ENCODE measurements around the gene UBA52. TPM values are rescaled to one million over a fixed set of nuclear protein-coding genes. Genes with fewer than 3 reads are reported as not detected.
A peak's percentile ranks its signal among the peaks of the same experiment; 100 is the strongest.
"Not testable (repeated sequence)": the region's sequence is repeated elsewhere in the genome, so short reads cannot be mapped to it uniquely, and the experiment has no call there.

Gene UBA52
- total and polyA plus RNA-seq, 7 experiments from 2014 or later = 1,563 to 2,429 (median 2,196) TPM

DNA sequence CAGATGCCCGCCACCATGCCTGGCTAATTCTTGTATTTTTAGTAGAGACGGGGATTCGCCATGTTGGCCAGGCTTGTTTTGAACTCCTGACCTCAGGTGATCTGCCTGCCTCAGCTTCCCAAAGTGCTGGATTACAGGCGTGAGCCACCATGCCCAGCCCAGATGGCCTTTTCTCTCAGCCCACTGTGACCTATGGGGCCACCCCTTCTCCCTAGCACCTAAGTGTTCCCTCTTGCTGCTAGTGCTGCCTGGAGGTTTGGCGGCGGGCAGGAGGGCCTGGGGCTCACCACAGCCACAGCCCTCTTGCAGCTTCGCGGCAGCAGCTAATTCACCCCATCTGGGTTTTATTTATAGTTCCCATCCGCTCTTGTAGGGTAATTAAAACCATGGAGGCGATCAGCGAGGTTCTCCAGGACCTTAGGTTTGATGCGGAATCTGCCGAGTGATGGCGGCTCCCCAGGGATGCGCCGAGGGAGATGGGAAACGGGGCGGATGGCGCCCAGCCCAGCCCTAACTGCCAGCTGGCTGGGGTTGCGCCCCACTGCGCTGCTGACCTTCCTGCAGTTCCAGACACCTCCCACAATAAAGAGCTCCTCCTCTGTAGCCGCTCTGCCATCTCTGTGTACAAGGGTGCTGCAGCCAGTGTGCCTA, 20.2 kb downstream of the UBA52 start:
- intact Hi-C loops (cut with micrococcal nuclease) = no loop called here
- H3K4me1 Mint-ChIP-seq = peaks cover 14 to 55% (median 39%) of the 10 kb centered on the region in 7 donors
- no peak for DNase-seq
- H3K9me3 Mint-ChIP-seq = peaks cover 0 to 2% (median 0%) of the 10 kb centered on the region in 11 donors
- peak overlapping the region in 5 of 10 donors; percentile 11 to 89 (median 45) for H3K4me3 Mint-ChIP-seq
- CTCF ChIA-PET = interaction anchor here (0.6 to 2.7 kb wide), 3 partner anchors 9 to 256 kb away, joined by 4 to 20 read pairs (median 6); no protein-coding TSS in a partner anchor
- H3K36me3 Mint-ChIP-seq = peaks cover 0 to 12% (median 0%) of the 10 kb centered on the region in 5 donors
- H3K9me3 ChIP-seq (ENCODE audit: control insufficient read depth in 2 of 3, low read length in 3 of 3) = no peaks in the 10 kb centered on the region
- H3K27me3 Mint-ChIP-seq = peaks cover 0 to 20% (median 0%) of the 10 kb centered on the region in 5 donors
- H3K27me3 ChIP-seq (ENCODE audit: control insufficient read depth in 2 of 2, insufficient read depth in 2 of 2, low read length in 2 of 2) = no peaks in the 10 kb centered on the region
- ATAC-seq = no peak
- H3K27ac ChIP-seq (ENCODE audit: low read depth, low read length) = no peak overlapping the region
- POLR2A ChIA-PET = interaction anchor here (0.9 to 2.8 kb wide), 4 partner anchors 21 to 256 kb away, joined by 4 to 10 read pairs (median 4); partner anchors contain the start of gene UBA52
- peaks cover 25 to 38% of the 10 kb centered on the region in 2 donors for H3K4me1 ChIP-seq (ENCODE audit: control insufficient read depth in 2 of 2, insufficient read depth in 2 of 2, low read length in 2 of 2)
- H3K27ac Mint-ChIP-seq = peak overlapping the region in 2 of 9 donors; percentile 16 to 20
- H3K36me3 ChIP-seq (ENCODE audit: control insufficient read depth in 2 of 3, insufficient read depth in 3 of 3, low read length in 3 of 3) = peaks cover 0 to 7% (median 0%) of the 10 kb centered on the region in 3 experiments
- H3K4me3 ChIP-seq (ENCODE audit: low read length) = no peak overlapping the region

DNA sequence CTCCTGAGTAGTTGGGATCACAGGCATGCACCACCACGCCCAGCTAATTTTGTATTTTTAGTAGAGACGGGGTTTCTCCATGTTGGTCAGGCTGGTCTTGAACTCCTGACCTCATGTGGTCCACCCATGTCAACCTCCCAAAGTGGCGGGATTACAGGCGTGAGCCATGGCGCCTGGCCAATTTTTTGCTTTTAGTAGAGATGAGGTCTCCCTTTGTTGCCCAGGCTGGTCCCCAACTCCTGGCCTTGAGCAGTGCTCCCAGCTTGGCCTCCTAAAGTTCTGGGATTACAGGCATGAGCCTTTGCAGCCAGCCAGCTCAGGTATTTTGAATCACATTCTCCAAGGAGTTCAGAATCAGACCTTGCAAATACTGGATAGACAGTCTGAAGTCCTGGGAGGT, 21.1 kb downstream of the UBA52 start:
- Mint-ChIP-seq H3K4me3 (peak overlapping the region in 1 of 10 donors; percentile 86), H3K4me1 (peaks cover 13 to 55% (median 37%) of the 10 kb centered on the region in 7 donors), H3K27ac (peak overlapping the region in 2 of 9 donors; percentile 39 to 62), H3K27me3 (peaks cover 0 to 23% (median 0%) of the 10 kb centered on the region in 5 donors), H3K36me3 (peaks cover 0 to 12% (median 0%) of the 10 kb centered on the region in 5 donors)
- H3K4me3 ChIP-seq (ENCODE audit: low read length); ATAC-seq; intact Hi-C loops (cut with micrococcal nuclease); H3K9me3 Mint-ChIP-seq; H3K9me3 ChIP-seq (ENCODE audit: control insufficient read depth in 2 of 3, low read length in 3 of 3); H3K27me3 ChIP-seq (ENCODE audit: control insufficient read depth in 2 of 2, insufficient read depth in 2 of 2, low read length in 2 of 2); H3K27ac ChIP-seq (ENCODE audit: low read depth, low read length); H3K36me3 ChIP-seq (ENCODE audit: control insufficient read depth in 2 of 3, insufficient read depth in 3 of 3, low read length in 3 of 3): not testable (repeated sequence)
- peak in 1 of 9 donors; percentile 8 for DNase-seq
- ChIA-PET POLR2A (interaction anchor here (0.6 to 2.8 kb wide), 5 partner anchors 11 to 255 kb away, joined by 3 to 10 read pairs (median 4); partner anchors contain the start of gene KXD1), CTCF (interaction anchor here (1.0 to 2.7 kb wide), 3 partner anchors 251 to 268 kb away, joined by 3 to 20 read pairs (median 14); no protein-coding TSS in a partner anchor)
- peaks cover 24 to 35% of the 10 kb centered on the region in 2 donors for H3K4me1 ChIP-seq (ENCODE audit: control insufficient read depth in 2 of 2, insufficient read depth in 2 of 2, low read length in 2 of 2)

GRCh38 chr19:18593367-18594095, 21.9 kb downstream of the UBA52 start:
- H3K36me3 ChIP-seq (ENCODE audit: control insufficient read depth in 2 of 3, insufficient read depth in 3 of 3, low read length in 3 of 3) = peaks cover 0 to 7% (median 0%) of the 10 kb centered on the region in 3 experiments
- no peaks in the 10 kb centered on the region for H3K27me3 ChIP-seq (ENCODE audit: control insufficient read depth in 2 of 2, insufficient read depth in 2 of 2, low read length in 2 of 2)
- H3K4me1 ChIP-seq (ENCODE audit: control insufficient read depth in 2 of 2, insufficient read depth in 2 of 2, low read length in 2 of 2) = peaks cover 17 to 29% of the 10 kb centered on the region in 2 donors
- Mint-ChIP-seq H3K9me3 (peaks cover 0 to 2% (median 0%) of the 10 kb centered on the region in 11 donors), H3K36me3 (peaks cover 0 to 12% (median 0%) of the 10 kb centered on the region in 5 donors), H3K4me3 (peak overlapping the region in 9 of 10 donors; percentile 38 to 86 (median 60)), H3K27ac (peak overlapping the region in 6 of 9 donors; percentile 38 to 84 (median 72)), H3K4me1 (peaks cover 6 to 48% (median 29%) of the 10 kb centered on the region in 7 donors), H3K27me3 (peaks cover 0 to 23% (median 0%) of the 10 kb centered on the region in 5 donors)
- H3K27ac ChIP-seq (ENCODE audit: low read depth, low read length) = no peak overlapping the region
- ChIA-PET CTCF (interaction anchor here (0.6 to 2.7 kb wide), 10 partner anchors 75 to 267 kb away, joined by 3 to 20 read pairs (median 3); partner anchors contain the start of gene UPF1), POLR2A (interaction anchor here (0.9 to 2.8 kb wide), 9 partner anchors 11 to 254 kb away, joined by 3 to 10 read pairs (median 3); partner anchors contain the start of genes FKBP8, KXD1, UBA52 and UPF1)
- ATAC-seq = no peak
- H3K4me3 ChIP-seq (ENCODE audit: low read length) = no peak overlapping the region
- DNase-seq = no peak
- no peaks in the 10 kb centered on the region for H3K9me3 ChIP-seq (ENCODE audit: control insufficient read depth in 2 of 3, low read length in 3 of 3)
- intact Hi-C loops (cut with micrococcal nuclease) = loop anchor here in 1 of 2 donors (1.0 to 2.0 kb wide), 5 partner anchors 36 to 273 kb away; partner anchors contain the start of gene KXD1

DNA sequence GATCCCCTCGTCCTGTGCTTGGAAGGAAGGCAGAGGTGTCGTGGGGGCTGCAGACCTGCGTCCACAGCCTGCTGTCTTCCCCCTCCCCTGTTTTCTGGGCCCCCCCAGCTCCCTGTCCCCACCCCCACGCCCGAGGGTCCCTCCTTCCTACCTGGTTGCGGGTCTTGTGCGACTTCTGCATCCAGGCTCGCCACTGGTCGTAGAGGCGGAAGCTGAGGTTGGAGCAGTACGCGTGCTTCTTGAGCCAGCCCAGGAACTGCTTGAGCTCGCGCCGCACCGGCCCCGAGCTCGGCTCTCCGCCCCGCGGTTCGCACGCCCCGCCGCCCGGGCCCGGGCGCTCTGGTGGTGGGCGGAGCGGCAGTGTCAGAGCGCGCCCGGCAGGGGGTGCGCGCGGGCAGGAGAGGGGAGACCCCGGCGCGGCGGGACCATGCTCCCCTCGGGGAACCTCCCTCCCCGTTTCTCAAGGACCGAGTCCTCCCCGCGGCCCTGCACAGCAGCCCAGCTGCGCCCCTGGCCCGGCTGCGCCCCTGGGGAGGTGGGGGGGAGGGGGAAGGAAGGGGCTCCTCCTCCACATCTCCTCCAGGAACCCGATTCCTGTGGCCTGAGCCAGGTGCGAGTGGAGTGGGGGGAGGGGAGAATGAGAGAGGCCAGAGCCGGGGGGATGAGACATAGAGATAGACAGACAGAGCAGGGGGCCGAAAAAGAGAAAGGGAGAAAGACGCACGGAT, 22.6 kb downstream of the UBA52 start:
- Mint-ChIP-seq H3K27ac (peak overlapping the region in 4 of 9 donors; percentile 57 to 72 (median 62)), H3K36me3 (peaks cover 0 to 12% (median 0%) of the 10 kb centered on the region in 5 donors), H3K4me3 (peak overlapping the region; percentile 49 to 90 (median 80)), H3K9me3 (peaks cover 0 to 2% (median 0%) of the 10 kb centered on the region in 11 donors), H3K4me1 (peaks cover 6 to 48% (median 29%) of the 10 kb centered on the region in 7 donors), H3K27me3 (peaks cover 0 to 23% (median under 1%) of the 10 kb centered on the region in 5 donors)
- ATAC-seq (peak; percentile 87), DNase-seq (peak; percentile 66 to 85 (median 72))
- Histone ChIP-seq H3K9me3 (ENCODE audit: control insufficient read depth in 2 of 3, low read length in 3 of 3) (no peaks in the 10 kb centered on the region), H3K27ac (ENCODE audit: low read depth, low read length) (peak overlapping the region; percentile 29), H3K36me3 (ENCODE audit: control insufficient read depth in 2 of 3, insufficient read depth in 3 of 3, low read length in 3 of 3) (peaks cover 0 to 7% (median 0%) of the 10 kb centered on the region in 3 experiments), H3K4me1 (ENCODE audit: control insufficient read depth in 2 of 2, insufficient read depth in 2 of 2, low read length in 2 of 2) (peaks cover 17 to 29% of the 10 kb centered on the region in 2 donors), H3K27me3 (ENCODE audit: control insufficient read depth in 2 of 2, insufficient read depth in 2 of 2, low read length in 2 of 2) (no peaks in the 10 kb centered on the region), H3K4me3 (ENCODE audit: low read length) (peak overlapping the region; percentile 71)
- intact Hi-C loops (cut with micrococcal nuclease) = loop anchor here in 1 of 2 donors (1.0 to 2.0 kb wide), 5 partner anchors 37 to 272 kb away; partner anchors contain the start of gene KXD1
- POLR2A ChIA-PET = interaction anchor here (0.9 to 2.8 kb wide), 9 partner anchors 12 to 253 kb away, joined by 3 to 10 read pairs (median 3); partner anchors contain the start of genes FKBP8, KXD1, UBA52 and UPF1
- CTCF ChIA-PET = interaction anchor here (0.7 to 2.7 kb wide), 10 partner anchors 74 to 253 kb away, joined by 3 to 20 read pairs (median 3); partner anchors contain the start of gene UPF1

- H3K27ac ChIP-seq (ENCODE audit: low read depth, low read length) = peak overlapping the region; percentile 29
- ChIA-PET CTCF (interaction anchor here (0.7 to 2.7 kb wide), 6 partner anchors 75 to 253 kb away, joined by 3 to 20 read pairs (median 3); no protein-coding TSS in a partner anchor), POLR2A (interaction anchor here (1.0 to 2.8 kb wide), 3 partner anchors 51 to 253 kb away, joined by 3 to 10 read pairs (median 3); partner anchors contain the start of gene FKBP8)
- peaks cover 0 to 7% (median 0%) of the 10 kb centered on the region in 3 experiments for H3K36me3 ChIP-seq (ENCODE audit: control insufficient read depth in 2 of 3, insufficient read depth in 3 of 3, low read length in 3 of 3)
- H3K9me3 ChIP-seq (ENCODE audit: control insufficient read depth in 2 of 3, low read length in 3 of 3) = no peaks in the 10 kb centered on the region
- peak overlapping the region in 6 of 9 donors; percentile 35 to 72 (median 58) for H3K27ac Mint-ChIP-seq
- H3K4me1 Mint-ChIP-seq = peaks cover 6 to 44% (median 25%) of the 10 kb centered on the region in 7 donors
- intact Hi-C loops (cut with micrococcal nuclease) = loop anchor here (1.0 to 5.0 kb wide), 6 partner anchors 38 to 271 kb away; partner anchors contain the start of gene KXD1 (in 1 of the 2)
- no peaks in the 10 kb centered on the region for H3K9me3 Mint-ChIP-seq
- peaks cover 0 to 8% (median 0%) of the 10 kb centered on the region in 5 donors for H3K36me3 Mint-ChIP-seq
- H3K4me3 ChIP-seq (ENCODE audit: low read length) = peak overlapping the region; percentile 71
- peaks cover 10 to 24% of the 10 kb centered on the region in 2 donors for H3K4me1 ChIP-seq (ENCODE audit: control insufficient read depth in 2 of 2, insufficient read depth in 2 of 2, low read length in 2 of 2)
- H3K27me3 ChIP-seq (ENCODE audit: control insufficient read depth in 2 of 2, insufficient read depth in 2 of 2, low read length in 2 of 2) = no peaks in the 10 kb centered on the region
- H3K4me3 Mint-ChIP-seq = peak overlapping the region; percentile 49 to 90 (median 80)
- peaks cover 0 to 23% (median 2%) of the 10 kb centered on the region in 5 donors for H3K27me3 Mint-ChIP-seq
- ATAC-seq (no peak), DNase-seq (no peak)
Measured at GRCh38 chr19:18594824-18595373, 23.2 kb downstream of the UBA52 start.
